ENCODE measurements around the gene P2RY11.

Gene P2RY11

GRCh38 chr19:10113964-10114650, 2.6 kb downstream of the P2RY11 start:
- no peak for DNase-seq (ENCODE audit: low spot score)

GRCh38 chr19:10114651-10115391, 3.3 kb downstream of the P2RY11 start:
- no peak for DNase-seq (ENCODE audit: low spot score)

- DNase-seq (ENCODE audit: low spot score), result no peak
Measured at GRCh38 chr19:10115392-10116084, 4.0 kb downstream of the P2RY11 start.

GRCh38 chr19:10116085-10116865, 4.8 kb downstream of the P2RY11 start:
- DNase-seq (ENCODE audit: low spot score), result no peak

- DNase-seq (ENCODE audit: low spot score), result no peak
Measured at GRCh38 chr19:10116866-10117616, 5.5 kb downstream of the P2RY11 start.

GRCh38 chr19:10118960-10119359, 7.5 kb downstream of the P2RY11 start:
- no peak for DNase-seq (ENCODE audit: low spot score)

- no peak for DNase-seq (ENCODE audit: low spot score)
Measured at GRCh38 chr19:10120538-10121189, 9.2 kb downstream of the P2RY11 start.

GRCh38 chr19:10122045-10122444, 10.6 kb downstream of the P2RY11 start:
- no peak for DNase-seq (ENCODE audit: low spot score)

GRCh38 chr19:10124429-10124828, 12.9 kb downstream of the P2RY11 start:
- DNase-seq (ENCODE audit: low spot score), result no peak

- no peak for DNase-seq (ENCODE audit: low spot score)
Measured at GRCh38 chr19:10126213-10126639, 14.7 kb downstream of the P2RY11 start.

GRCh38 chr19:10132905-10133304, 21.4 kb downstream of the P2RY11 start:
- no peak for DNase-seq (ENCODE audit: low spot score)

- no peak for DNase-seq (ENCODE audit: low spot score)
Measured at GRCh38 chr19:10133596-10133995, 22.1 kb downstream of the P2RY11 start.

- DNase-seq (ENCODE audit: low spot score), result no peak
Measured at GRCh38 chr19:10134040-10134439, 22.5 kb downstream of the P2RY11 start.

- no peak for DNase-seq (ENCODE audit: low spot score)
Measured at GRCh38 chr19:10135551-10136334, 24.2 kb downstream of the P2RY11 start.

GRCh38 chr19:10136936-10137335, 25.4 kb downstream of the P2RY11 start:
- no peak for DNase-seq (ENCODE audit: low spot score)

- no peak for DNase-seq (ENCODE audit: low spot score)
Measured at GRCh38 chr19:10137751-10138682, 26.5 kb downstream of the P2RY11 start.

GRCh38 chr19:10138879-10139795, 27.6 kb downstream of the P2RY11 start:
- no peak for DNase-seq (ENCODE audit: low spot score)

GRCh38 chr19:10139952-10140351, 28.5 kb downstream of the P2RY11 start:
- DNase-seq (ENCODE audit: low spot score), result no peak

Data from HuH-7.5 (cell line).